HepG2 (cell line): ENCODE data around the gene UBE4A. TPM values are rescaled to one million over a fixed set of nuclear protein-coding genes. Genes with fewer than 3 reads are reported as not detected.
A peak's percentile ranks its signal among the peaks of the same experiment; 100 is the strongest.

Experiments used
- CCAR2 ChIP-seq: fragments of 200-400 bp; formaldehyde crosslinking; optimal IDR thresholded peaks from 2 replicates; pipeline ENCODE3; 2018; ENCODE audit warnings: low read depth, mild to moderate bottlenecking, low read length, moderate library complexity
- CCDC6 ChIP-seq: sonication (generic); formaldehyde crosslinking; IDR thresholded peaks from 2 replicates; pipeline ENCODE4 v1.8.1; 2022; ENCODE audit warnings: mild to moderate bottlenecking, missing genetic modification reagents, moderate library complexity
- CENPX ChIP-seq: sonication (generic); formaldehyde crosslinking; IDR thresholded peaks from 2 replicates; pipeline ENCODE4 v1.9.0; 2021; ENCODE audit warnings: mild to moderate bottlenecking, missing genetic modification reagents, moderate library complexity
- HDAC1 ChIP-seq: sonication (generic); formaldehyde crosslinking; IDR thresholded peaks from 2 replicates; pipeline ENCODE4 v1.5.1; 2020; ENCODE audit warnings: mild to moderate bottlenecking, missing genetic modification reagents
- MAFK ChIP-seq, 2 experiments: IDR thresholded peaks in 1 of 2; conservative IDR thresholded peaks in 1 of 2; 2 replicates each; pipeline ENCODE4 v1.6.1; 2011; ENCODE audit warnings: improper control_type of control experiment in 2 of 2, low read length in 2 of 2
- MTA1 ChIP-seq: sonication (generic); formaldehyde crosslinking; IDR thresholded peaks from 2 replicates; pipeline ENCODE4 v1.4.0; 2020; ENCODE audit warnings: missing genetic modification reagents, mild to moderate bottlenecking, borderline replicate concordance
- PCBP2 ChIP-seq: fragments of 200-400 bp; formaldehyde crosslinking; optimal IDR thresholded peaks from 2 replicates; pipeline ENCODE3; 2018; ENCODE audit warnings: low read length, low read depth; ENCODE audit not compliant: poor library complexity, severe bottlenecking
- PHF20 ChIP-seq: sonication (generic); formaldehyde crosslinking; IDR thresholded peaks from 2 replicates; pipeline ENCODE4 v1.5.0; 2020; ENCODE audit warnings: mild to moderate bottlenecking, missing genetic modification reagents
- REL ChIP-seq: sonication (generic); formaldehyde crosslinking; conservative IDR thresholded peaks from 2 replicates; pipeline ENCODE4 v1.8.0; 2022; ENCODE audit warnings: mild to moderate bottlenecking, missing genetic modification reagents, moderate library complexity
- ZNF274 ChIP-seq: sonication (generic); formaldehyde crosslinking; IDR thresholded peaks from 2 replicates; pipeline ENCODE4 v1.5.1; 2020; ENCODE audit warnings: mild to moderate bottlenecking, missing genetic modification reagents
- ZNF326 ChIP-seq: sonication (generic); formaldehyde crosslinking; IDR thresholded peaks from 2 replicates; pipeline ENCODE4 v1.4.0; 2020; ENCODE audit warnings: missing genetic modification reagents, borderline replicate concordance
- ZNF337 ChIP-seq: sonication (generic); formaldehyde crosslinking; IDR thresholded peaks from 2 replicates; pipeline ENCODE4 v1.5.1; 2020; ENCODE audit warnings: missing genetic modification reagents, low read depth, mild to moderate bottlenecking, borderline replicate concordance
- ZNF543 ChIP-seq: sonication (generic); formaldehyde crosslinking; IDR thresholded peaks from 2 replicates; pipeline ENCODE4 v1.4.0; 2020; ENCODE audit warnings: mild to moderate bottlenecking, missing genetic modification reagents
- ZNF552 ChIP-seq: sonication (generic); formaldehyde crosslinking; IDR thresholded peaks from 2 replicates; pipeline ENCODE4 v1.9.0; 2022; ENCODE audit warnings: missing genetic modification reagents, mild to moderate bottlenecking, borderline replicate concordance
- ZNF616 ChIP-seq: sonication (generic); formaldehyde crosslinking; IDR thresholded peaks from 2 replicates; pipeline ENCODE4 v1.5.0; 2020; ENCODE audit warnings: low read depth, mild to moderate bottlenecking, missing genetic modification reagents
- ZNF83 ChIP-seq: sonication (generic); formaldehyde crosslinking; IDR thresholded peaks from 2 replicates; pipeline ENCODE4 v1.4.0; 2020; ENCODE audit warnings: missing genetic modification reagents, mild to moderate bottlenecking, borderline replicate concordance
- polyA plus RNA-seq, 8 experiments: library from polyadenylated mRNA; depleted of rRNA in 3 of 8; stranded (reverse) in 7 of 8; unstranded in 1 of 8; fragments of >200 nt; fragmentation: Illumina TruSeq in 4 of 8; extraction: Trizol in 4 of 8; gene quantifications; 2 replicates each; pipeline versions ENCODE4 v1.2.1 to v1.2.3, GENCODE V29; 2011 to 2016; ENCODE audit warnings: low read depth in 4 of 8, missing spikeins in 1 of 8, mixed read lengths in 1 of 8; ENCODE audit not compliant: insufficient read depth in 1 of 8
- total RNA-seq, 5 experiments: library from RNA; depleted of rRNA; stranded (reverse); fragments of >200 nt; fragmentation: Illumina TruSeq; extraction: Trizol; gene quantifications; 2 replicates each; pipeline ENCODE4 v1.2.3, GENCODE V29; 2016; ENCODE audit warnings: low read depth in 1 of 5
- TF ChIP-seq, protein P1 (sequence below): sonication (generic); formaldehyde crosslinking; IDR thresholded peaks from 2 replicates; pipeline ENCODE4 v1.4.0; 2020; ENCODE audit warnings: missing genetic modification reagents, borderline replicate concordance
- TF ChIP-seq, protein P2 (sequence below): sonication (generic); formaldehyde crosslinking; IDR thresholded peaks from 2 replicates; pipeline ENCODE4 v1.4.0; 2020; ENCODE audit warnings: missing genetic modification reagents
- TF ChIP-seq, protein P3 (sequence below): sonication (generic); formaldehyde crosslinking; IDR thresholded peaks from 2 replicates; pipeline ENCODE4 v1.5.0; 2020; ENCODE audit warnings: mild to moderate bottlenecking, low read depth, missing genetic modification reagents, borderline replicate concordance
- TF ChIP-seq, protein P4 (sequence below): fragments of 450-650 bp; IDR thresholded peaks from 2 replicates; pipeline ENCODE4 v1.6.1; 2017

Gene UBE4A
- total and polyA plus RNA-seq, 2 of the 13 experiments (the other 11 are each of a cell fraction or from before 2014, with no cell fraction given) = 15.1 to 32.7 TPM

DNA sequence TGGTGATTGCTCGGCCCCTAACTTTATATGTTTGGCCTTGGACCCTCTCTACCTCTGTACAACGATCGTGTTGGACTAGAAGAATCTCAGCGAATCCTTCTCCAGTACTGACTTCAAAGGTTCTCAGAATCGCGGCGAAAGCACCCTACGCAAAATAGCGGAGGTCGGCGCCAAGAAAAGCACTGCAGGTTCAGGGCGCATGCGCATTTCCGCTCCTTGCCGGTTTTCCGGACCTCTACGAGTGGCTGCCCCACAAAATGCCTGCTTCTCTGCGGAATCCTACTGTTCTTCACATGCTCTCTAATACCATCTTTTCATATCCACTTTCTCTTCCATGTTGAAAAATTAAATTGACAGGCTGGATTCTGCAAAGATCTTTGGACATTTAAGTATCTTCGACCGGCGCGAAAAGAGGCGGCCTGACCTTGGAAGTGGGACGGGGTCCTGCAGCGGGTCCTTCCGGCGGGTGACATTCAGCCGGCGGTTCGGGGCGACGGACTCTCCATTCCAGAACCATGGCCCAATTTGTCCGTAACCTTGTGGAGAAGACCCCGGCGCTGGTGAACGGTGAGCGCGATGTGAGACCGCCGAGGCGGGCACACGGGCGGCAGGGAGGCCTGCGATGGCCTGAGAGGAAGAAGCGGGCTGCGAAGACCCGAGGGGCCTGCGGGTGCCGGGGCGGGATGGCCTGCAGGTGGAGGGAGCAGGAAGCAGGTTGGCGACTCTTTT is 41.9 kb downstream of the UBE4A start, which contains the start of gene ATP5MG (continued):
- TF ChIP-seq CCAR2 = no peak
- peak; percentile 85 for TF ChIP-seq PHF20 (CRISPR knock-in tag)
- TF ChIP-seq, protein P1, sequence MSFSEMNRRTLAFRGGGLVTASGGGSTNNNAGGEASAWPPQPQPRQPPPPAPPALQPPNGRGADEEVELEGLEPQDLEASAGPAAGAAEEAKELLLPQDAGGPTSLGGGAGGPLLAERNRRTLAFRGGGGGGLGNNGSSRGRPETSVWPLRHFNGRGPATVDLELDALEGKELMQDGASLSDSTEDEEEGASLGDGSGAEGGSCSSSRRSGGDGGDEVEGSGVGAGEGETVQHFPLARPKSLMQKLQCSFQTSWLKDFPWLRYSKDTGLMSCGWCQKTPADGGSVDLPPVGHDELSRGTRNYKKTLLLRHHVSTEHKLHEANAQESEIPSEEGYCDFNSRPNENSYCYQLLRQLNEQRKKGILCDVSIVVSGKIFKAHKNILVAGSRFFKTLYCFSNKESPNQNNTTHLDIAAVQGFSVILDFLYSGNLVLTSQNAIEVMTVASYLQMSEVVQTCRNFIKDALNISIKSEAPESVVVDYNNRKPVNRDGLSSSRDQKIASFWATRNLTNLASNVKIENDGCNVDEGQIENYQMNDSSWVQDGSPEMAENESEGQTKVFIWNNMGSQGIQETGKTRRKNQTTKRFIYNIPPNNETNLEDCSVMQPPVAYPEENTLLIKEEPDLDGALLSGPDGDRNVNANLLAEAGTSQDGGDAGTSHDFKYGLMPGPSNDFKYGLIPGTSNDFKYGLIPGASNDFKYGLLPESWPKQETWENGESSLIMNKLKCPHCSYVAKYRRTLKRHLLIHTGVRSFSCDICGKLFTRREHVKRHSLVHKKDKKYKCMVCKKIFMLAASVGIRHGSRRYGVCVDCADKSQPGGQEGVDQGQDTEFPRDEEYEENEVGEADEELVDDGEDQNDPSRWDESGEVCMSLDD (CRISPR knock-in tag) = no peak
- TF ChIP-seq MTA1 (CRISPR knock-in tag) = peak; percentile 33; the same call in 1 of the 2 replicates
- no peak for TF ChIP-seq ZNF543 (CRISPR knock-in tag)
- TF ChIP-seq ZNF326 = no peak
- TF ChIP-seq, protein P2, sequence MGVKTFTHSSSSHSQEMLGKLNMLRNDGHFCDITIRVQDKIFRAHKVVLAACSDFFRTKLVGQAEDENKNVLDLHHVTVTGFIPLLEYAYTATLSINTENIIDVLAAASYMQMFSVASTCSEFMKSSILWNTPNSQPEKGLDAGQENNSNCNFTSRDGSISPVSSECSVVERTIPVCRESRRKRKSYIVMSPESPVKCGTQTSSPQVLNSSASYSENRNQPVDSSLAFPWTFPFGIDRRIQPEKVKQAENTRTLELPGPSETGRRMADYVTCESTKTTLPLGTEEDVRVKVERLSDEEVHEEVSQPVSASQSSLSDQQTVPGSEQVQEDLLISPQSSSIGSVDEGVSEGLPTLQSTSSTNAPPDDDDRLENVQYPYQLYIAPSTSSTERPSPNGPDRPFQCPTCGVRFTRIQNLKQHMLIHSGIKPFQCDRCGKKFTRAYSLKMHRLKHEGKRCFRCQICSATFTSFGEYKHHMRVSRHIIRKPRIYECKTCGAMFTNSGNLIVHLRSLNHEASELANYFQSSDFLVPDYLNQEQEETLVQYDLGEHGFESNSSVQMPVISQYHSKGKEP (CRISPR knock-in tag) = no peak
- no peak for TF ChIP-seq CENPX (CRISPR knock-in tag)
- TF ChIP-seq MAFK (conservative IDR thresholded peaks at IDR 0.05 in 1 of 2, IDR thresholded peaks at IDR 0.05 in 1 of 2; ENCODE audit: low read length in 2 of 2) = no peak
- TF ChIP-seq ZNF552 (CRISPR knock-in tag) = no peak; the same call in 1 of the 2 replicates
- peak; percentile 61; the same call in 1 of the 2 replicates for TF ChIP-seq CCDC6 (CRISPR knock-in tag)
- peak; percentile 83 for TF ChIP-seq ZNF274 (CRISPR knock-in tag)
- TF ChIP-seq, protein P3, sequence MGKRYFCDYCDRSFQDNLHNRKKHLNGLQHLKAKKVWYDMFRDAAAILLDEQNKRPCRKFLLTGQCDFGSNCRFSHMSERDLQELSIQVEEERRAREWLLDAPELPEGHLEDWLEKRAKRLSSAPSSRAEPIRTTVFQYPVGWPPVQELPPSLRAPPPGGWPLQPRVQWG (CRISPR knock-in tag) = no peak
- peak; percentile 14; the same call in 1 of the 2 replicates for TF ChIP-seq ZNF83
- TF ChIP-seq, protein P4, sequence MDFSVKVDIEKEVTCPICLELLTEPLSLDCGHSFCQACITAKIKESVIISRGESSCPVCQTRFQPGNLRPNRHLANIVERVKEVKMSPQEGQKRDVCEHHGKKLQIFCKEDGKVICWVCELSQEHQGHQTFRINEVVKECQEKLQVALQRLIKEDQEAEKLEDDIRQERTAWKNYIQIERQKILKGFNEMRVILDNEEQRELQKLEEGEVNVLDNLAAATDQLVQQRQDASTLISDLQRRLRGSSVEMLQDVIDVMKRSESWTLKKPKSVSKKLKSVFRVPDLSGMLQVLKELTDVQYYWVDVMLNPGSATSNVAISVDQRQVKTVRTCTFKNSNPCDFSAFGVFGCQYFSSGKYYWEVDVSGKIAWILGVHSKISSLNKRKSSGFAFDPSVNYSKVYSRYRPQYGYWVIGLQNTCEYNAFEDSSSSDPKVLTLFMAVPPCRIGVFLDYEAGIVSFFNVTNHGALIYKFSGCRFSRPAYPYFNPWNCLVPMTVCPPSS = no peak
- no peak; the same call in 1 of the 2 replicates for TF ChIP-seq ZNF616 (CRISPR knock-in tag)
- no peak for TF ChIP-seq PCBP2
- peak; percentile 88 for TF ChIP-seq HDAC1 (CRISPR knock-in tag)
- no peak for TF ChIP-seq REL (CRISPR knock-in tag)
- no peak for TF ChIP-seq ZNF337
